Measurements from ENCODE around the gene ANKRD9. TPM values are rescaled to one million over a fixed set of nuclear protein-coding genes. Genes with fewer than 3 reads are reported as not detected.

ANKRD9 gene
- total and polyA plus RNA-seq, 12 donors: 94.4 to 264 (median 120) TPM

DNA sequence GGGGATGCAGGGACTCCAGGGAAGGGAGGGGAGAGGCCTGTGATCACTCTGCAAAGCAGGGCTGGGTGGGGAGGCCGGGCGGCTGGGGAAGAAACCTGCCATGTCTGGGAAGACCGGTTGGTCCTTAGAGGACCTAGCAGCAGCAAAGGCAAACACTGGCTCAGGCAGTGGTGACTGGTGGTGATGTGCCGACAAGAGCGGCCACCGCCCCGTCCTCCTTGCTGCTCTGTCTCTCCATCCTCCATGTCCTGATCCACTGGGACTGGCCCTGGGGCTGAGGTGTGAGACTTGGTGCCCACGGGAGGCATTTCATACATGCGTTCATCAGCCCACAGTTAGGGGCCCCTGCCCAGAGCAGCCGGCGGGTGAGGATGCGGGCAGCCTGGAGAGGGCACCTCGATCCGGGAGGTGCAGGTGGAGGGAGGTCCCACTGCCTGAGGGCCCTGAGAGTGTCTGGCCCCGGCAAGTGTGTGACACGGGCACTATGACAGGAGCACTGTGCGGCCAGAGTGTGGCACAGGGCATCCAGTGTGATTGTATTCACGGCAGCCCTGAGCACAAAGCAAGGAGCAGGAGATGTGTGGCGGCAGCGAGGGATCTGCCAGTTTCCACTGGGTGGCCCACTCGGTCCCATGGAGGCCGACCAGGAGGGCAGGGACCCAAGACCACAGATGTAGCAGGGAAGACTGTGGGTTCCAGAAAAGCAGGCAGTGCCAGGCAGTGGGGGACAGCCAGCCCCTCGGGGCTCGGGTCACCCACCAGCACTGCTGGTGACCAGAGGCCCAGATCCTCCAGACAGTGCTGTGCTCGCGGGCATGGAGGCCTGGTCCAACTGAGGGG lies 13.9 kb downstream of the ANKRD9 start:
- peaks cover 6 to 29% (median 18%) of the 10 kb centered on the region in 9 donors for H3K4me1 ChIP-seq
- no peak overlapping the region for H3K4me3 ChIP-seq
- no peaks in the 10 kb centered on the region for H3K27me3 ChIP-seq
- DNase-seq (peak in 1 of 2 donors; percentile 6), ATAC-seq (no peak)
- peaks cover 0 to 36% (median 6%) of the 10 kb centered on the region in 9 donors for H3K36me3 ChIP-seq
- H3K9me3 ChIP-seq: no peaks in the 10 kb centered on the region
- TF ChIP-seq, protein P1, sequence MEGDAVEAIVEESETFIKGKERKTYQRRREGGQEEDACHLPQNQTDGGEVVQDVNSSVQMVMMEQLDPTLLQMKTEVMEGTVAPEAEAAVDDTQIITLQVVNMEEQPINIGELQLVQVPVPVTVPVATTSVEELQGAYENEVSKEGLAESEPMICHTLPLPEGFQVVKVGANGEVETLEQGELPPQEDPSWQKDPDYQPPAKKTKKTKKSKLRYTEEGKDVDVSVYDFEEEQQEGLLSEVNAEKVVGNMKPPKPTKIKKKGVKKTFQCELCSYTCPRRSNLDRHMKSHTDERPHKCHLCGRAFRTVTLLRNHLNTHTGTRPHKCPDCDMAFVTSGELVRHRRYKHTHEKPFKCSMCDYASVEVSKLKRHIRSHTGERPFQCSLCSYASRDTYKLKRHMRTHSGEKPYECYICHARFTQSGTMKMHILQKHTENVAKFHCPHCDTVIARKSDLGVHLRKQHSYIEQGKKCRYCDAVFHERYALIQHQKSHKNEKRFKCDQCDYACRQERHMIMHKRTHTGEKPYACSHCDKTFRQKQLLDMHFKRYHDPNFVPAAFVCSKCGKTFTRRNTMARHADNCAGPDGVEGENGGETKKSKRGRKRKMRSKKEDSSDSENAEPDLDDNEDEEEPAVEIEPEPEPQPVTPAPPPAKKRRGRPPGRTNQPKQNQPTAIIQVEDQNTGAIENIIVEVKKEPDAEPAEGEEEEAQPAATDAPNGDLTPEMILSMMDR (IDR thresholded peaks at IDR 0.05): no peak
- intact Hi-C loops (cut with DNase I): no loop called here
- WGBS, 2 donors: 95% methylated on average over 26 of the region's 26 CpGs
- H3K27ac ChIP-seq: no peak overlapping the region

DNA sequence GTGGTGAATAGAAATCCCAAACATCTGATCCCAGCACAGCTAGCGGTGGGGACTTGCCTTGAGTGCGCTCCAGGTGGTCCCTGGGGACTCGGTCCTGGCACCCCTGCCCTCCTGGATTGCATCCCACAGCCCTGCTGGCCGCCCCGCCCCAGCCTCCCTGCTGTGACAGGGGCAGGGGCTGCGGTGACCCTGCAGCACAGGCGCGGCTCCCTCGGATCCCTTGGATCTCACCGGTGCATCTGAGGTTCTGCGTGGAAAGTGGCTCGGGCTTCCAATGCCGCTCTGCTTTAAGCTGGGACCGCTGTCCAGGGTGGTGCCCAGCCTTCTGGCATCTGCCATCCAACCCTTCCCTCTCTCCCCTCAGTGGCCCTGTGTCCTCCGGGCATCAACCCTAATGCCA lies 16.0 kb downstream of the ANKRD9 start:
- intact Hi-C loops (cut with DNase I): no loop called here
- peak in 1 of 2 donors; percentile 6 for DNase-seq
- Histone ChIP-seq H3K27ac (no peak overlapping the region), H3K4me1 (peaks cover 0 to 12% (median 5%) of the 10 kb centered on the region in 9 donors), H3K9me3 (no peaks in the 10 kb centered on the region), H3K4me3 (no peak overlapping the region), H3K27me3 (no peaks in the 10 kb centered on the region), H3K36me3 (peaks cover 0 to 29% (median 6%) of the 10 kb centered on the region in 9 donors)
- WGBS, 2 donors: 95% methylated on average over 15 of the region's 15 CpGs
- TF ChIP-seq, protein P1 (IDR thresholded peaks at IDR 0.05): no peak
- no peak for ATAC-seq

DNA sequence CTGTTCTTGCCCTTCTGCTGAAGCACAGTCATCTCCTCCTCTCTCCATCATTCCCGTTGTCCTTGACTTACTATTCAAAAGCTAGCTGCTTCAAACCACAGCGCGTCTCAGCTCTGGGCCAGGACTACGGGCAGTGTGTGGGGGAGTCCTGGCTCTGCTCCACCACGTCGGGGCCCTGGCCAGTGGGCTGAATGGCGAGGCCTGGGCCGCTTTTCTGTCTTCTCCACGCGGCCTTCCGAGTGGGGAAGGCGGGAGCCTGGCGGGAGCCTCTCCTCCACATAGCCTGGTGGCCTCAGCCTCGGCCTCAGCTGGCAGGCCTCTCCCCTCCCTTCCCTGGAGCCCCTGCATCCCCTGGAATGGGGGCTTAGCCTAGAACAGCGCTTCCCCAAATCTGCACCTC lies 16.5 kb downstream of the ANKRD9 start:
- Histone ChIP-seq H3K9me3 (no peaks in the 10 kb centered on the region), H3K27ac (no peak overlapping the region), H3K27me3 (no peaks in the 10 kb centered on the region), H3K4me3 (no peak overlapping the region), H3K36me3 (peaks cover 0 to 24% (median 6%) of the 10 kb centered on the region in 9 donors), H3K4me1 (peaks cover 0 to 7% (median under 1%) of the 10 kb centered on the region in 9 donors)
- WGBS, 2 donors: 92 to 94% methylated on average over 15 of the region's 15 CpGs
- DNase-seq (no peak), ATAC-seq (no peak)
- TF ChIP-seq, protein P1 (IDR thresholded peaks at IDR 0.05): no peak
- intact Hi-C loops (cut with DNase I): no loop called here

DNA sequence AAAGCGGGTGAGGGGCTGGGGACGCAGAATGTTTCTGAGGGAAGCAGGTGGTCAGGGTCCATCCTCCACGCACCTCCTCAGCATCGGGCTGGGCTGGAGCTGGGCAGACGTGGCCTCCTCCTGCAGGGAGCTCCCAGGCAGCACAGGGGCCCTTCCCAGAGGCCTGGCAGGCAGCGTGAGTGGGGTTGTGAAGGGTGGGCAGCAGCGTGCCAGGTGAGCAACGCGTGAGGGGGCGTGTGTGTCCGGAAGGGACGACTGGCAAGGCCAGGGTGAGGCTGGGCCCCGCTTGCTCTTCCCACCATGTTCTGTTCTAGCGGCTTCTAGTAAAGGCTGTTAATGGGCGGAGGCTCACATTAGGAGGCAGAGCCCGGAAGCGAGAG lies 17.1 kb downstream of the ANKRD9 start:
- no peak for DNase-seq
- WGBS, 2 donors: 93 to 96% methylated on average over 17 of the region's 17 CpGs

More for the DNA sequence above, 17.1 kb downstream of the ANKRD9 start:
- TF ChIP-seq, protein P1 (IDR thresholded peaks at IDR 0.05): no peak
- no peak overlapping the region for H3K4me3 ChIP-seq
- intact Hi-C loops (cut with DNase I): no loop called here
- no peak for ATAC-seq
- H3K27me3 ChIP-seq: no peaks in the 10 kb centered on the region
- no peak overlapping the region for H3K27ac ChIP-seq
- peaks cover 0 to 2% (median 0%) of the 10 kb centered on the region in 9 donors for H3K4me1 ChIP-seq
- no peaks in the 10 kb centered on the region for H3K9me3 ChIP-seq
- H3K36me3 ChIP-seq: peaks cover 0 to 18% (median under 1%) of the 10 kb centered on the region in 9 donors

Data from heart right ventricle (tissue), 16 donors.